ENCODE data around the gene TRAPPC2B.

TRAPPC2B gene

GRCh38 chr19:57382806-57383488 lies 19.6 kb downstream of the TRAPPC2B start:
- Histone ChIP-seq H3K36me3 (ENCODE audit: insufficient read depth, low read length) (peaks cover 6% of the 10 kb centered on the region), H2AFZ (ENCODE audit: low read depth, low read length) (no peak overlapping the region), H3K9me3 (ENCODE audit: low read length) (peaks cover 8% of the 10 kb centered on the region), H3K27me3 (ENCODE audit: insufficient read depth, low read length) (no peaks in the 10 kb centered on the region), H3K4me1 (ENCODE audit: insufficient read depth, low read length) (no peaks in the 10 kb centered on the region), H3K4me3 (ENCODE audit: low read length) (no peak overlapping the region)

GRCh38 chr19:57389194-57389729 lies 25.9 kb downstream of the TRAPPC2B start:
- Histone ChIP-seq H3K27me3 (ENCODE audit: insufficient read depth, low read length) (no peaks in the 10 kb centered on the region), H3K36me3 (ENCODE audit: insufficient read depth, low read length) (peaks cover 14% of the 10 kb centered on the region), H3K4me1 (ENCODE audit: insufficient read depth, low read length) (peaks cover 9% of the 10 kb centered on the region), H2AFZ (ENCODE audit: low read depth, low read length) (peak overlapping the region; percentile 78), H3K4me3 (ENCODE audit: low read length) (peak overlapping the region; percentile 35), H3K9me3 (ENCODE audit: low read length) (peaks cover 6% of the 10 kb centered on the region)

GRCh38 chr19:57389730-57390598 lies 26.6 kb downstream of the TRAPPC2B start, which contains the start of gene ZNF548:
TSS of gene ZNF548 (plus strand) at chr19:57389854. CDS start at chr19:57390100, 246 bp downstream.
- peaks cover 20% of the 10 kb centered on the region for H3K36me3 ChIP-seq (ENCODE audit: insufficient read depth, low read length)
- H3K4me1 ChIP-seq (ENCODE audit: insufficient read depth, low read length) = peaks cover 9% of the 10 kb centered on the region
- H3K4me3 ChIP-seq (ENCODE audit: low read length) = peak within 1 kb of the TSS; percentile 81
- no peaks in the 10 kb centered on the region for H3K27me3 ChIP-seq (ENCODE audit: insufficient read depth, low read length)
- peak within 1 kb of the TSS; percentile 78 for H2AFZ ChIP-seq (ENCODE audit: low read depth, low read length)
- H3K9me3 ChIP-seq (ENCODE audit: low read length) = peaks cover 8% of the 10 kb centered on the region

- H3K4me1 ChIP-seq (ENCODE audit: insufficient read depth, low read length) = peaks cover 8% of the 10 kb centered on the region
- H3K4me3 ChIP-seq (ENCODE audit: low read length) = no peak overlapping the region
- H3K9me3 ChIP-seq (ENCODE audit: low read length) = peaks cover 39% of the 10 kb centered on the region
- no peaks in the 10 kb centered on the region for H3K27me3 ChIP-seq (ENCODE audit: insufficient read depth, low read length)
- H2AFZ ChIP-seq (ENCODE audit: low read depth, low read length) = no peak overlapping the region
- peaks cover 70% of the 10 kb centered on the region for H3K36me3 ChIP-seq (ENCODE audit: insufficient read depth, low read length)
Observed at GRCh38 chr19:57395710-57396109, 32.4 kb downstream of the TRAPPC2B start.

- no peak overlapping the region for H2AFZ ChIP-seq (ENCODE audit: low read depth, low read length)
- peaks cover 66% of the 10 kb centered on the region for H3K36me3 ChIP-seq (ENCODE audit: insufficient read depth, low read length)
- H3K4me1 ChIP-seq (ENCODE audit: insufficient read depth, low read length) = no peaks in the 10 kb centered on the region
- H3K4me3 ChIP-seq (ENCODE audit: low read length) = no peak overlapping the region
- peaks cover 57% of the 10 kb centered on the region for H3K9me3 ChIP-seq (ENCODE audit: low read length)
- H3K27me3 ChIP-seq (ENCODE audit: insufficient read depth, low read length) = no peaks in the 10 kb centered on the region
Observed at GRCh38 chr19:57398868-57399267, 35.5 kb downstream of the TRAPPC2B start.

GRCh38 chr19:57403737-57404563 lies 40.6 kb downstream of the TRAPPC2B start:
- H3K4me1 ChIP-seq (ENCODE audit: insufficient read depth, low read length) = no peaks in the 10 kb centered on the region
- H3K36me3 ChIP-seq (ENCODE audit: insufficient read depth, low read length) = peaks cover 20% of the 10 kb centered on the region
- no peak overlapping the region for H2AFZ ChIP-seq (ENCODE audit: low read depth, low read length)
- H3K9me3 ChIP-seq (ENCODE audit: low read length) = peaks cover 29% of the 10 kb centered on the region
- H3K4me3 ChIP-seq (ENCODE audit: low read length) = no peak overlapping the region
- no peaks in the 10 kb centered on the region for H3K27me3 ChIP-seq (ENCODE audit: insufficient read depth, low read length)

GRCh38 chr19:57406516-57407123 lies 43.3 kb downstream of the TRAPPC2B start:
- Histone ChIP-seq H3K4me1 (ENCODE audit: insufficient read depth, low read length) (peaks cover 6% of the 10 kb centered on the region), H3K9me3 (ENCODE audit: low read length) (peaks cover 21% of the 10 kb centered on the region), H3K4me3 (ENCODE audit: low read length) (no peak overlapping the region), H2AFZ (ENCODE audit: low read depth, low read length) (no peak overlapping the region), H3K27me3 (ENCODE audit: insufficient read depth, low read length) (no peaks in the 10 kb centered on the region), H3K36me3 (ENCODE audit: insufficient read depth, low read length) (peaks cover 4% of the 10 kb centered on the region)

GRCh38 chr19:57410877-57411671 lies 47.7 kb downstream of the TRAPPC2B start, which contains the start of gene ZNF17:
TSS of gene ZNF17 (plus strand) at chr19:57411161. CDS start at chr19:57413616, 2,455 bp downstream.
- Histone ChIP-seq H3K4me3 (ENCODE audit: low read length) (peak within 1 kb of the TSS; percentile 79), H3K36me3 (ENCODE audit: insufficient read depth, low read length) (peaks cover 20% of the 10 kb centered on the region), H3K9me3 (ENCODE audit: low read length) (no peaks in the 10 kb centered on the region), H3K27me3 (ENCODE audit: insufficient read depth, low read length) (no peaks in the 10 kb centered on the region), H3K4me1 (ENCODE audit: insufficient read depth, low read length) (peaks cover 13% of the 10 kb centered on the region), H2AFZ (ENCODE audit: low read depth, low read length) (peak within 1 kb of the TSS; percentile 15)
